Hematopoietic multipotent progenitor cell treated with erythropoietin and hydrocortisone succinate and interleukin-3 and kit ligand, for 4 days (in vitro differentiated cells): ENCODE results near the gene SH3GL2.

Source experiments
- DNase-seq: peaks from one replicate; pipeline ENCODE4 v3.0.0-alpha.2; 2015

The SH3GL2 gene

GRCh38 chr9:17824191-17824590 is 245.3 kb downstream of the SH3GL2 start:
- no peak for DNase-seq

GRCh38 chr9:17824616-17825264 is 245.9 kb downstream of the SH3GL2 start:
- no peak for DNase-seq

GRCh38 chr9:17825265-17825659 is 246.4 kb downstream of the SH3GL2 start:
- no peak for DNase-seq

GRCh38 chr9:17829064-17829463 is 250.2 kb downstream of the SH3GL2 start:
- DNase-seq = no peak

GRCh38 chr9:17829812-17830385 is 251.0 kb downstream of the SH3GL2 start:
- DNase-seq = no peak

GRCh38 chr9:17832812-17833211 is 253.9 kb downstream of the SH3GL2 start:
- no peak for DNase-seq

GRCh38 chr9:17833846-17834245 is 255.0 kb downstream of the SH3GL2 start:
- no peak for DNase-seq

GRCh38 chr9:17837965-17838364 is 259.1 kb downstream of the SH3GL2 start:
- peak; percentile 14 for DNase-seq

GRCh38 chr9:17839776-17840175 is 260.9 kb downstream of the SH3GL2 start:
- no peak for DNase-seq

- DNase-seq = no peak
Observed at GRCh38 chr9:17843236-17843635, 264.4 kb downstream of the SH3GL2 start.
